ENCODE data around the gene FCHO2. TPM values are rescaled to one million over a fixed set of nuclear protein-coding genes. Genes with fewer than 3 reads are reported as not detected.
A peak's percentile ranks its signal among the peaks of the same experiment; 100 is the strongest.

The FCHO2 gene
- total RNA-seq, 1 donor from 2014 or later, result 32.9 TPM

GRCh38 chr5:73135021-73135420 is 179.2 kb downstream of the FCHO2 start:
- DNase-seq (ENCODE audit: low read depth in 2 of 2), result no peak

- peak; percentile 22 to 27 for DNase-seq (ENCODE audit: low read depth in 2 of 2)
Measured at GRCh38 chr5:73135429-73136054, 179.7 kb downstream of the FCHO2 start.

- no peak for DNase-seq (ENCODE audit: low read depth in 2 of 2)
Measured at GRCh38 chr5:73136055-73136562, 180.3 kb downstream of the FCHO2 start.

- DNase-seq (ENCODE audit: low read depth in 2 of 2), result no peak
Measured at GRCh38 chr5:73137563-73138530, 182.0 kb downstream of the FCHO2 start.

- no peak for DNase-seq (ENCODE audit: low read depth in 2 of 2)
Measured at GRCh38 chr5:73139485-73139884, 183.6 kb downstream of the FCHO2 start.

Other genes with a start within 250 kb of the FCHO2 start
- gene TNPO1, start 139.4 kb upstream of the FCHO2 start, total RNA-seq, result 212 and 217 TPM in 2 replicates
- 0.40 and 1.1 TPM in 2 replicates for gene TMEM171, start 164.5 kb downstream of the FCHO2 start, total RNA-seq
- not detected in 2 replicates for gene TMEM174, start 217.2 kb downstream of the FCHO2 start, total RNA-seq

All from lung microvascular endothelial cell (primary cell).